SH-SY5Y (cell line): Measurements from ENCODE around the gene WDR81.

Experiments used
- GATA2 ChIP-seq: IDR thresholded peaks from 2 replicates; pipeline ENCODE4 v1.6.1; 2011; ENCODE audit warnings: mild to moderate bottlenecking, low read depth, low read length
- GATA3 ChIP-seq: IDR thresholded peaks from 2 replicates; pipeline ENCODE4 v1.6.1; 2011; ENCODE audit warnings: low read depth, mild to moderate bottlenecking, low read length, moderate library complexity

- no peak for TF ChIP-seq GATA2
- TF ChIP-seq GATA3, result no peak
Measured at GRCh38 chr17:1769822-1770477, 45.4 kb downstream of the WDR81 start.
